Keratinocyte (primary cell): ENCODE results near the gene C22orf31.

Source experiments
- CTCF ChIP-seq, 3 experiments: IDR thresholded peaks in 1 of 3; conservative IDR thresholded peaks in 1 of 3; optimal IDR thresholded peaks in 1 of 3; 2 replicates in 2 of 3; 3 replicates in 1 of 3; pipeline versions ENCODE3 to v1.5.1; 2011; ENCODE audit warnings: low read length in 3 of 3, mild to moderate bottlenecking in 3 of 3, moderate library complexity in 2 of 3, control low read depth in 1 of 3, inconsistent platforms in 1 of 3; ENCODE audit not compliant: insufficient read depth in 2 of 3; ENCODE audit errors: extremely low read depth in 1 of 3
- EZH2 ChIP-seq: IDR thresholded peaks from one replicate; pipeline ENCODE4 v1.6.1; 2012; ENCODE audit warnings: inconsistent platforms, mild to moderate bottlenecking, low read length, moderate library complexity

- TF ChIP-seq EZH2 (no peak), CTCF (optimal IDR thresholded peaks at IDR 0.05 in 1 of 3, IDR thresholded peaks at IDR 0.05 in 1 of 3, conservative IDR thresholded peaks at IDR 0.05 in 1 of 3; ENCODE audit: extremely low read depth in 1 of 3, insufficient read depth in 2 of 3, low read length in 3 of 3) (no peak)
Observed at GRCh38 chr22:29105468-29105867, 43.8 kb upstream of the C22orf31 start.
